H9 (cell line): ENCODE results near the gene SUV39H2. TPM values are rescaled to one million over a fixed set of nuclear protein-coding genes. Genes with fewer than 3 reads are reported as not detected.

Experiments
- DNase-seq: peaks from one replicate; pipeline ENCODE4 v3.0.0-alpha.2; 2017
- H2AFZ ChIP-seq: one replicate; pipeline ENCODE4 v1.6.1; 2013; ENCODE audit warnings: mild to moderate bottlenecking, low read length, control low read depth, moderate library complexity
- H2AK5ac ChIP-seq: 2 replicates; pipeline ENCODE4 v1.6.1; 2013; ENCODE audit warnings: low read length, control low read depth, mixed read lengths; ENCODE audit not compliant: insufficient read length
- H2BK120ac ChIP-seq: one replicate; pipeline ENCODE4 v1.6.1; 2013; ENCODE audit warnings: low read depth, mild to moderate bottlenecking, low read length, control low read depth, inconsistent platforms; ENCODE audit not compliant: poor library complexity, severe bottlenecking
- H2BK12ac ChIP-seq: 2 replicates; pipeline ENCODE4 v1.6.1; 2013; ENCODE audit warnings: low read length, control low read depth, mixed read lengths, low read depth; ENCODE audit not compliant: insufficient read length
- H2BK15ac ChIP-seq: 2 replicates; pipeline ENCODE4 v1.6.1; 2013; ENCODE audit warnings: low read depth, low read length, control low read depth
- H2BK20ac ChIP-seq: one replicate; pipeline ENCODE4 v1.6.1; 2013; ENCODE audit warnings: low read depth, mild to moderate bottlenecking, low read length, control low read depth, inconsistent platforms; ENCODE audit not compliant: poor library complexity, severe bottlenecking
- H2BK5ac ChIP-seq: 2 replicates; pipeline ENCODE4 v1.6.1; 2013; ENCODE audit warnings: low read length, control low read depth, mixed read lengths; ENCODE audit not compliant: insufficient read length
- H3K14ac ChIP-seq: 2 replicates; pipeline ENCODE4 v1.6.1; 2013; ENCODE audit warnings: low read length, control low read depth; ENCODE audit not compliant: insufficient read depth
- H3K18ac ChIP-seq: 2 replicates; pipeline ENCODE4 v1.6.1; 2013; ENCODE audit warnings: low read depth, mild to moderate bottlenecking, mixed read lengths, low read length, control low read depth; ENCODE audit not compliant: insufficient read length
- H3K23ac ChIP-seq: 2 replicates; pipeline ENCODE4 v1.6.1; 2013; ENCODE audit warnings: low read length, control low read depth, mixed read lengths, low read depth; ENCODE audit not compliant: insufficient read length
- H3K23me2 ChIP-seq: 2 replicates; pipeline ENCODE4 v1.6.1; 2013; ENCODE audit warnings: low read depth, mild to moderate bottlenecking, mixed read lengths, low read length, control low read depth; ENCODE audit not compliant: insufficient read length, poor library complexity, severe bottlenecking
- H3K27ac ChIP-seq: 2 replicates; pipeline ENCODE4 v1.5.1; 2013; ENCODE audit warnings: low read length, control low read depth, mixed read lengths, low read depth; ENCODE audit not compliant: insufficient read length
- H3K27me3 ChIP-seq: 2 replicates; pipeline ENCODE4 v1.6.1; 2013; ENCODE audit warnings: low read length, control low read depth, inconsistent platforms; ENCODE audit not compliant: insufficient read depth
- H3K4ac ChIP-seq: 2 replicates; pipeline ENCODE4 v1.6.1; 2013; ENCODE audit warnings: low read depth, mild to moderate bottlenecking, control low read depth, inconsistent platforms, low read length, moderate library complexity
- H3K4me1 ChIP-seq: 2 replicates; pipeline ENCODE4 v1.6.1; 2013; ENCODE audit warnings: low read length, control low read depth, inconsistent platforms; ENCODE audit not compliant: insufficient read depth
- H3K4me2 ChIP-seq: 2 replicates; pipeline ENCODE4 v1.6.1; 2013; ENCODE audit warnings: low read length, control low read depth, mixed read lengths; ENCODE audit not compliant: insufficient read length, insufficient read depth
- H3K56ac ChIP-seq: 2 replicates; pipeline ENCODE4 v1.6.1; 2013; ENCODE audit warnings: low read depth, mild to moderate bottlenecking, mixed read lengths, low read length, control low read depth; ENCODE audit not compliant: insufficient read length
- H3K79me1 ChIP-seq: 2 replicates; pipeline ENCODE4 v1.6.1; 2013; ENCODE audit warnings: low read depth, mild to moderate bottlenecking, moderate library complexity, low read length, control low read depth, inconsistent platforms; ENCODE audit not compliant: insufficient read depth, poor library complexity, severe bottlenecking
- H3K79me2 ChIP-seq: 2 replicates; pipeline ENCODE4 v1.6.1; 2013; ENCODE audit warnings: low read length, control low read depth, inconsistent platforms; ENCODE audit not compliant: insufficient read depth
- H3K9ac ChIP-seq: 2 replicates; pipeline ENCODE4 v1.6.1; 2013; ENCODE audit warnings: low read length, control low read depth, mixed read lengths; ENCODE audit not compliant: insufficient read length; ENCODE audit errors: extremely low read depth
- H3K9me3 ChIP-seq: one replicate; pipeline ENCODE4 v1.6.1; 2013; ENCODE audit warnings: low read depth, low read length, inconsistent platforms; ENCODE audit not compliant: control insufficient read depth
- H3T11ph ChIP-seq: one replicate; pipeline ENCODE4 v1.6.1; 2013; ENCODE audit warnings: mild to moderate bottlenecking, low read length, control low read depth, inconsistent platforms
- H4K20me1 ChIP-seq: one replicate; pipeline ENCODE4 v1.6.1; 2013; ENCODE audit not compliant: control insufficient read depth, insufficient read length, insufficient read depth
- H4K5ac ChIP-seq: 2 replicates; pipeline ENCODE4 v1.6.1; 2013; ENCODE audit warnings: low read depth, mild to moderate bottlenecking, mixed read lengths, low read length, control low read depth; ENCODE audit not compliant: insufficient read length
- H4K8ac ChIP-seq: replicated peaks from 2 replicates; pipeline ENCODE4 v1.6.1; 2013; ENCODE audit warnings: low read length, control low read depth, mixed read lengths, low read depth; ENCODE audit not compliant: insufficient read length
- H4K91ac ChIP-seq: 2 replicates; pipeline ENCODE4 v1.6.1; 2013; ENCODE audit warnings: low read depth, mild to moderate bottlenecking, moderate library complexity, mixed read lengths, low read length, control low read depth; ENCODE audit not compliant: insufficient read length
- H3K27ac Mint-ChIP-seq, 3 experiments: 2 replicates in 2 of 3; 3 replicates in 1 of 3; pipeline ENCODE4 v1.8.0; 2020 to 2021; ENCODE audit warnings: mixed read lengths in 3 of 3, mild to moderate bottlenecking in 1 of 3, moderate library complexity in 1 of 3
- H3K27me3 Mint-ChIP-seq: 2 replicates; pipeline ENCODE4 v1.8.0; 2021; ENCODE audit warnings: low read depth, mild to moderate bottlenecking, moderate library complexity, mixed read lengths
- H3K36me3 Mint-ChIP-seq, 3 experiments: 2 replicates in 2 of 3; 3 replicates in 1 of 3; pipeline ENCODE4 v1.8.0; 2020 to 2021; ENCODE audit warnings: low read depth in 3 of 3, mixed read lengths in 3 of 3; ENCODE audit not compliant: insufficient read depth in 1 of 3
- H3K4me1 Mint-ChIP-seq, 2 experiments: 2 replicates each; pipeline ENCODE4 v1.8.0; 2020; ENCODE audit warnings: mixed read lengths in 2 of 2
- H3K4me3 Mint-ChIP-seq, 2 experiments: 2 replicates in 1 of 2; 3 replicates in 1 of 2; pipeline ENCODE4 v1.8.0; 2020 to 2021; ENCODE audit warnings: mild to moderate bottlenecking in 2 of 2, mixed read lengths in 2 of 2, moderate library complexity in 1 of 2
- H3K9me3 Mint-ChIP-seq, 2 experiments: 2 replicates in 1 of 2; 3 replicates in 1 of 2; pipeline ENCODE4 v1.8.0; 2020; ENCODE audit warnings: mild to moderate bottlenecking in 2 of 2, mixed read lengths in 2 of 2, moderate library complexity in 1 of 2
- CTCF ChIP-seq: fragments of 200-600 bp; sonication (generic); conservative IDR thresholded peaks from 3 replicates; pipeline ENCODE4 v1.8.0; 2021; ENCODE audit warnings: antibody characterized with exemption, mild to moderate bottlenecking
- WGBS: extraction: QIAGEN DNeasy Blood & Tissue Kit; methylation state at CpG from one replicate; pipeline ENCODE4 v1.1.7; 2013; ENCODE audit warnings: missing lambda C conversion rate, low lambda C conversion rate, mixed read lengths; ENCODE audit not compliant: insufficient read length; ENCODE audit errors: extremely low coverage; 5-methylcytosine and 5-hydroxymethylcytosine counted together
- total RNA-seq: library from RNA; stranded (reverse); gene quantifications from 2 replicates; pipeline ENCODE4 v1.2.1, GENCODE V29; 2021

SUV39H2 gene
- total RNA-seq, 1 experiment from 2014 or later = 59.7 TPM

DNA sequence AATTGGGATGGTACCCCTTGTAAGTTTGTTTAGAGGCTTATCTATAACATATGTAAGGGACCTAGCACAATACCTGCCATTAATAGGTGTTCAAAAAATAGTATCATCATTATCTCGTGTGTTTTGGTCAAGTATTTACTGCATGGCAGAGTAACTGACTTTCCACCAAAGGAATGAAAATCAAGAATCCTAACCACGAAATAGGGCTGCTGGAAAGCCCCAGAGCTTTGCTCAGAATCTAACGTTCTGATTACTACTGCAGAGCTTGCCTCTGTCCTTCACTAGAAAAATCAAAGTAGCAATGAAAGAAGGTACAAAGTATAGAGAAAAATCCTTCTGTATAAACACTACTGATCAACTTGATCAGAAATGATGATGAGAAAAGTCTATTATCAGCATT is 40.3 kb downstream of the SUV39H2 start:
- H4K91ac ChIP-seq = no peak overlapping the region
- H3K27me3 ChIP-seq = no peaks in the 10 kb centered on the region
- H3K36me3 Mint-ChIP-seq = peaks cover 69 to 97% (median 86%) of the 10 kb centered on the region in 3 experiments
- H3K4me3 Mint-ChIP-seq = no peak overlapping the region
- WGBS = no CpG with 5 or more reads among the region's 3 CpGs
- no peaks in the 10 kb centered on the region for H3K23me2 ChIP-seq
- H3K4ac ChIP-seq = no peak overlapping the region
- H3K4me2 ChIP-seq = no peak overlapping the region
- no peaks in the 10 kb centered on the region for H4K20me1 ChIP-seq
- no peak overlapping the region for H3K23ac ChIP-seq
- no peak overlapping the region for H3T11ph ChIP-seq
- H3K9me3 ChIP-seq = peaks cover 12% of the 10 kb centered on the region
- H4K5ac ChIP-seq = no peak overlapping the region
- no peak overlapping the region for H3K14ac ChIP-seq
- H3K79me1 ChIP-seq = no peaks in the 10 kb centered on the region
- H3K18ac ChIP-seq = no peak overlapping the region
- no peak overlapping the region for H2AFZ ChIP-seq
- H3K4me1 Mint-ChIP-seq = no peaks in the 10 kb centered on the region
- no peak for DNase-seq
- no peaks in the 10 kb centered on the region for H3K4me1 ChIP-seq
- no peak overlapping the region for H2BK12ac ChIP-seq
- no peak overlapping the region for H3K9ac ChIP-seq
- no peak overlapping the region for H2BK5ac ChIP-seq
- H4K8ac ChIP-seq = no peak overlapping the region
- no peaks in the 10 kb centered on the region for H3K79me2 ChIP-seq
- no peak overlapping the region for H2AK5ac ChIP-seq
- TF ChIP-seq CTCF = no peak
- H3K27ac ChIP-seq = no peak overlapping the region
- H2BK15ac ChIP-seq = no peak overlapping the region
- H3K27ac Mint-ChIP-seq = no peak overlapping the region
- no peak overlapping the region for H2BK120ac ChIP-seq
- H3K27me3 Mint-ChIP-seq = no peaks in the 10 kb centered on the region
- no peak overlapping the region for H2BK20ac ChIP-seq
- no peak overlapping the region for H3K56ac ChIP-seq
- peaks cover 37 to 39% of the 10 kb centered on the region in 2 experiments for H3K9me3 Mint-ChIP-seq
